Stimulated activated naive CD4-positive, alpha-beta T cell treated with Interleukin-2 at 50 U/mL for 16 hours (primary cell): ENCODE results near the gene HPCAL1.

Experiments
- DNase-seq: peaks from one replicate; lab custom pipeline; 2025; lab: John Stamatoyannopoulos, UW

HPCAL1 gene

GRCh38 chr2:10370895-10371294 is 68.2 kb downstream of the HPCAL1 start:
- DNase-seq: no peak

- no peak for DNase-seq
These were observed 68.9 kb downstream of the HPCAL1 start for GRCh38 chr2:10371441-10372196.

- DNase-seq: no peak
These were observed 69.6 kb downstream of the HPCAL1 start for GRCh38 chr2:10372203-10372861.

GRCh38 chr2:10372862-10373240 is 70.1 kb downstream of the HPCAL1 start:
- DNase-seq: no peak

- no peak for DNase-seq
These were observed 71.2 kb downstream of the HPCAL1 start for GRCh38 chr2:10373931-10374330.

- no peak for DNase-seq
These were observed 71.7 kb downstream of the HPCAL1 start for GRCh38 chr2:10374362-10374943.

GRCh38 chr2:10375570-10376281 is 73.0 kb downstream of the HPCAL1 start:
- no peak for DNase-seq

- DNase-seq: no peak
These were observed 74.5 kb downstream of the HPCAL1 start for GRCh38 chr2:10377052-10377746.

GRCh38 chr2:10377747-10378085 is 75.0 kb downstream of the HPCAL1 start:
- no peak for DNase-seq

- no peak for DNase-seq
These were observed 75.5 kb downstream of the HPCAL1 start for GRCh38 chr2:10378189-10378588.

GRCh38 chr2:10380048-10380926 is 77.6 kb downstream of the HPCAL1 start:
- no peak for DNase-seq

- no peak for DNase-seq
These were observed 79.3 kb downstream of the HPCAL1 start for GRCh38 chr2:10381997-10382353.

GRCh38 chr2:10382354-10383061 is 79.8 kb downstream of the HPCAL1 start:
- peak; percentile 10 for DNase-seq

GRCh38 chr2:10383960-10384734 is 81.4 kb downstream of the HPCAL1 start:
- no peak for DNase-seq

- no peak for DNase-seq
These were observed 82.8 kb downstream of the HPCAL1 start for GRCh38 chr2:10385501-10385900.

GRCh38 chr2:10385933-10386773 is 83.4 kb downstream of the HPCAL1 start:
- no peak for DNase-seq

GRCh38 chr2:10387033-10387432 is 84.3 kb downstream of the HPCAL1 start:
- DNase-seq: no peak

GRCh38 chr2:10388954-10389560 is 86.4 kb downstream of the HPCAL1 start:
- DNase-seq: no peak
